ENCODE results near the gene TNFRSF21.

The TNFRSF21 gene

DNA sequence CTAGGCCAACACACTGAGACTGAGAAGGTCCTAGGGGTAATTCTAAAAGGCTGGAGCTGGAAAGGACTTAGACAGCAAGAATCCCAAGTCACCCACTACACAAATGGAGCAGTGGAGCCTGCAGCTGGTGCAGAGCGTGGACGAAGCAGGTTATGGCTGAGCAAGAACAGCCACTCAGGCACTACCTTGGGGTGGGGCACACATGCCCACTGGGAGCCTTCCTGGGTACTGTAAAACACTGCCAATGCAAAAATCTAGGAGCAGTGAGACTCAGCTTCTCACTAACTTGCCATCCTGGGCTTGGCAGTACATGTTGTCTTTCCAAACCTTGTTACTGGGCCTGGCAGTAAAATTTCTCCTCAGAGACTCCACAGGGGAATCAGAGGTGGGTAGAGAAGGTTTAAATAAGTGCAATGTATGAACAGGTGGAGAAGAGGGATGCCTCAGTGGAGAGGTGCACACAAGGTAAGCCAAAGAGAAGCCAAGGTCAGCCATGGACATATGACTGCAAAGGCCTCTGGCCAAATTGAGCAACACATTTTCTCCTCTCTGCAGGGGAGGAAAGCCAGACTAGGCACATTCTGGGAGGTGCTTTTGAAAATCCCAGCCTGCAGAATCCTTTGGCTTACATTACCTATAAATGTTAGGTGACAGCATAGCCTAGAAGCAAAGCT, 105.6 kb downstream of the TNFRSF21 start:
- H3K27ac ChIP-seq (ENCODE audit: insufficient read depth, low read depth, low read length, poor library complexity, severe bottlenecking) = no peak overlapping the region
- WGBS, 2 experiments = 40 to 47% methylated on average over 2 of the region's 2 CpGs

DNA sequence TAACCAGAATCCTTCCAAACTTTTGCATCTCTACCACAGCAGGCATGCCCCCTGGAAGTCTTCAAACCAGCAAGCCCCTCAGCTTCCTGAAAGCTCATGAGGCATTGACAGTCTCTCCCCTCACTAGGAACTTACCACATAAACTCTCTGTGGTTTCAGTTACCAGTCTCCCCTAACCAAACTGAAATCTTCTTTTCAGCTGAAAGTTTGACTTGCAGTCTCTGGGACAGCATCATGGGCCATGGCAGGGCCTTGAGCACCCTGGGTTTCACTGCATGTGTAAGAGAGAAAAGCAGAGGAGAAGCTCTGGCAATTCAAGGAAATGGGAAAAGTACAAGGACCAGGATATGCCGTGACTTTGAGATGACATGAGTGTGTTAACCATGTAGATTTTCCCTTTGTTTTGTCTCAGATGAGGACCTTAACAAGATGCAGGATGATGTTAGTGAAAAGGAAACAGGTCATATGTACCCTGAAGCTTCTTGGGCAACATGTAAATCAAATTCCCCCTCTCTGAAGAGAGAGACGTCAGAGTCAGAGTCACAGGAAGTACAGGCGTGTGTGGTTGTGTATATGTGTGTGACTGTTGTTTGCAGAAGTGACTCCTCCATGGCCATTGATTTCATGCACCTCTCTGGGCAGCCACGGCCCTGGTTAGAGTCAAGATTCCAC, 106.3 kb downstream of the TNFRSF21 start:
- Histone ChIP-seq H3K27me3 (ENCODE audit: control insufficient read depth, insufficient read depth, low read length, poor library complexity, severe bottlenecking) (no peaks in the 10 kb centered on the region), H3K4me1 (ENCODE audit: control insufficient read depth, insufficient read depth, low read length) (no peaks in the 10 kb centered on the region), H3K36me3 (ENCODE audit: control insufficient read depth, insufficient read depth, low read length) (no peaks in the 10 kb centered on the region), H3K9me3 (ENCODE audit: control insufficient read depth, low read length) (no peaks in the 10 kb centered on the region), H3K27ac (ENCODE audit: insufficient read depth, low read depth, low read length, poor library complexity, severe bottlenecking) (no peak overlapping the region), H3K4me3 (ENCODE audit: insufficient read depth, low read depth, low read length) (no peak overlapping the region)
- WGBS, 2 experiments = 90 to 95% methylated on average over 4 of the region's 4 CpGs

More for the DNA sequence above, 105.6 kb downstream of the TNFRSF21 start:
- Histone ChIP-seq H3K36me3 (ENCODE audit: control insufficient read depth, insufficient read depth, low read length) (no peaks in the 10 kb centered on the region), H3K9me3 (ENCODE audit: control insufficient read depth, low read length) (no peaks in the 10 kb centered on the region), H3K4me3 (ENCODE audit: insufficient read depth, low read depth, low read length) (no peak overlapping the region), H3K4me1 (ENCODE audit: control insufficient read depth, insufficient read depth, low read length) (no peaks in the 10 kb centered on the region), H3K27me3 (ENCODE audit: control insufficient read depth, insufficient read depth, low read length, poor library complexity, severe bottlenecking) (no peaks in the 10 kb centered on the region)

DNA sequence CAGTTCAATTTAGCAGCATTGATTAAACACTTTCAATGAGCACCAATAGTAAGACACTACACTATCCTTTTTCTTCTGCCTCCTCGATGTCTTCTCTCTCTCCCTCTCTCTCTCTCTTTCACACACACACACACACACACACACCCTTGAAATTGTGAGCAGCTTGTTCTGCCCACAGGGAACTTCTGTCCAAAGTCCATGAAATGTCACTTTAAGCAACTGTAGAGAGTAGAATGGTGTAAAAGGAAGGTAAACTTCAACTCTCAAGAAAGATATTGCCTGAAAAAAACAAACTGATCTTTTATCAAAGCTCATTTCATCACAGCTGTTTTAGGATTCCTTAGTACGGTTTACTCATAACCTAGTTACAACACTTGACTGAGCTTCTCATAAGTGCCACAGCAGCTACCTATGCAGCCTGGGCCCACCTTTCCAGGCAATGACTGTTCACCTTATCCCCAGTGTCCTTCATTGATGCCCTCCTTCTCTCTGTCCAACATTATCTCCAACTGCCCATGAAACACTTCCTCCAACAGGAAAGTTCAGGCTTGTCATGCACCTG, 107.0 kb downstream of the TNFRSF21 start:
- H3K4me3 ChIP-seq (ENCODE audit: insufficient read depth, low read depth, low read length) = no peak overlapping the region
- WGBS, 2 experiments = 92 to 95% methylated on average over 2 of the region's 2 CpGs
- no peak overlapping the region for H3K27ac ChIP-seq (ENCODE audit: insufficient read depth, low read depth, low read length, poor library complexity, severe bottlenecking)

DNA sequence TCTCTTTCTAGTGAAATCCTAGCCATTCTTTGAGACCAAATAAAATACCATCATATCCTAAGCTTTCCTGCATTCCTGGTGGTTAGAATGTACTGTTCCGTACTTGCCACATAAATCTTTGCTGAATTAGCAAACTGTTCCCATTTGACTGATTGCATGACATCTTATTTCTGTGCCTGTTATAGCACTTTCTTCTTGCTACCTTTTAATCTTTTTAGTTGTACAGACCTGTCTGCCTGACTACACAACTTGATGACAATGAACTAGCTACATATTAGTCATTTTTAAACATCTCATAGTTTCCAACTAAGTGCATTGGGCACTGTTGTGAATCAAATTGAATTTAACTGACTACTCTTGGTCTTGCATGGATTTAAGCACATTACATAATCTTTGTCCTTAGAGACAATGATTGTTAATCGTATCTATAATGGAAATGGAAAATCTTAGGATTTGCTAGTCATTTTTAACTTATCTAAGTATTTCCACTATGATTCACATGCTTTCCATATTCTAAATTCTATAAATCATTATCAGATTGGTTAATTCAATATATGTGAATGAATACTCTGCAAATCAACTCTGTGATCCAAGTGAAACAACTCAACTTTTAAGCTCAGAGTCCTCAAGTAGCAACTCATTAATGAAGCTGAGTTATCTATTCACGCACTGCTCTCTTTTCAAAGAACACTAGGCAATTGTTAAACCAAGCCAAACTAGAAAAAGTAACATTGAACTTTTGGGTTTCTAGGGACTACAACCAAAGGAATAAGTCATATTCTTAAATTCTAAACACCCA, 109.0 kb downstream of the TNFRSF21 start:
- H3K4me1 ChIP-seq (ENCODE audit: control insufficient read depth, insufficient read depth, low read length) = no peaks in the 10 kb centered on the region
- no peaks in the 10 kb centered on the region for H3K9me3 ChIP-seq (ENCODE audit: control insufficient read depth, low read length)
- H3K27me3 ChIP-seq (ENCODE audit: control insufficient read depth, insufficient read depth, low read length, poor library complexity, severe bottlenecking) = no peaks in the 10 kb centered on the region
- 90 to 98% methylated on average over 2 to 3 of the region's 3 CpGs for WGBS, 2 experiments
- no peak overlapping the region for H3K27ac ChIP-seq (ENCODE audit: insufficient read depth, low read depth, low read length, poor library complexity, severe bottlenecking)
- no peaks in the 10 kb centered on the region for H3K36me3 ChIP-seq (ENCODE audit: control insufficient read depth, insufficient read depth, low read length)
- no peak overlapping the region for H3K4me3 ChIP-seq (ENCODE audit: insufficient read depth, low read depth, low read length)

More for the DNA sequence above, 107.0 kb downstream of the TNFRSF21 start:
- Histone ChIP-seq H3K4me1 (ENCODE audit: control insufficient read depth, insufficient read depth, low read length) (no peaks in the 10 kb centered on the region), H3K27me3 (ENCODE audit: control insufficient read depth, insufficient read depth, low read length, poor library complexity, severe bottlenecking) (no peaks in the 10 kb centered on the region), H3K36me3 (ENCODE audit: control insufficient read depth, insufficient read depth, low read length) (no peaks in the 10 kb centered on the region), H3K9me3 (ENCODE audit: control insufficient read depth, low read length) (no peaks in the 10 kb centered on the region)

DNA sequence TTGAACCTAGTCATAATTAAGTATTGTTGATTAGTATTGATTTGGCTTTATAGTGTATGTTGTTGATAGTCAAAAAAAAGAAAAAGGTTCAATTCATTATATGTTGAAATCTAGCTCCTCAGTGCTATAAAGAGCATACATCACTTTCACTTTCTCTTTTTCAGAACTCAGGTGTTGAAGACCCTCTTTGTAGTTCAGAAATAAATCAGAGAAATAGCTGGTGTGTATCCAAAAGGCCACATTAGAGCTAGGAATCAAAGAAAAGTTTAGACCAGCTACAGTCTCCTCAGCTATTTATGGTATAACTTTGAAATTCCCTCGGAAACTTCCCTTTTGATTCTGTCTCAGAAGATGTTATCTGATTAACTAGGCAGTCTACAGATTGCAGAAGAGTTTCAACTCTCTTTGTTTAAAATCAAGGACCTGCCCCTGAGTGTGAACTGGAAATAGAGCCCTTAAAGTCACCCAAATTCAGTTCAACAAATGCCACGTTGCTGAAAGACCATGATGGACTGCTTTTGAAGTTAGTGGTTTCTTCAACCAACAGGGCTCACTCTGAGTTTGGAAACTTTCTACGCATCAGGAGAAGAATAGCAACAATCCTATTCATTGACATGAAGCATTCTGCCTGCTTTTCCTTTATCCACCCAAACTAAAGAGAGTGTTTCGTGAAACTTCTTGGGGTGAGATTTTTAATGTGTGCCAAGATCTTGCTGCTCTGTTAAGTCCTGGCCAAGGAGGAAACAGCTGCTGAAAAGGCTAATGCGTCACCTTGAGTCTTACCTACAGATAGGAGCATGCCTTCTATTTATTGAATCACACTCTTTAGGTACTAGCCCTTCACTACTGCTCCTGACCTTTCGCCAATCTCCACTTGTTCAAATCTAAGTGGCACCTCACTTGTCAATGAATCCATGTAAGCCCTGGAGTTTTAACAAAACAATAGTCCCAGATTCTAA, 111.7 kb downstream of the TNFRSF21 start:
- H3K9me3 ChIP-seq (ENCODE audit: control insufficient read depth, low read length) = no peaks in the 10 kb centered on the region
- no peaks in the 10 kb centered on the region for H3K27me3 ChIP-seq (ENCODE audit: control insufficient read depth, insufficient read depth, low read length, poor library complexity, severe bottlenecking)
- no peak overlapping the region for H3K4me3 ChIP-seq (ENCODE audit: insufficient read depth, low read depth, low read length)
- no peak overlapping the region for H3K27ac ChIP-seq (ENCODE audit: insufficient read depth, low read depth, low read length, poor library complexity, severe bottlenecking)
- no peaks in the 10 kb centered on the region for H3K36me3 ChIP-seq (ENCODE audit: control insufficient read depth, insufficient read depth, low read length)
- no peaks in the 10 kb centered on the region for H3K4me1 ChIP-seq (ENCODE audit: control insufficient read depth, insufficient read depth, low read length)
- WGBS, 2 experiments = 90 to 95% methylated on average over 6 of the region's 6 CpGs

DNA sequence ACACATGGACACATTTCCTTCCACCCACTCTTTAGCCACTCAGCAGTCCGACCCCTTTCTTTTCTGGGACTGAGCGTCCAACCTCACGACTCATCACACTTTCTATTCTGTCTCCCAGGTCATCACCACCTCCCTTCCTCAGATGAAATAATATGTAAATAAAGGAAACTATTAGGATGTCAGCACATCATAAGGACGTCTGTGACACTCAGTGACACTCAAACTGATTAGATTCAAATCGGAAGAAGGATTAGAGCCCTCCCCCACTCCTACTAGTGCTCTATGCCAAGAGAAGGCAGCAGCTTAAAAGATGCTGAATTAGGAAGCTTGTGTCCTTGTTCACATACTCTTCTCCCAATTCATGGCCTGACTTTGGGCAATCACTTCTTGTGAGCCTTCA, 113.6 kb downstream of the TNFRSF21 start:
- 93 to 96% methylated on average over 5 of the region's 5 CpGs for WGBS, 2 experiments
- H3K27me3 ChIP-seq (ENCODE audit: control insufficient read depth, insufficient read depth, low read length, poor library complexity, severe bottlenecking) = no peaks in the 10 kb centered on the region
- no peak overlapping the region for H3K4me3 ChIP-seq (ENCODE audit: insufficient read depth, low read depth, low read length)
- no peak overlapping the region for H3K27ac ChIP-seq (ENCODE audit: insufficient read depth, low read depth, low read length, poor library complexity, severe bottlenecking)
- H3K4me1 ChIP-seq (ENCODE audit: control insufficient read depth, insufficient read depth, low read length) = no peaks in the 10 kb centered on the region
- no peaks in the 10 kb centered on the region for H3K36me3 ChIP-seq (ENCODE audit: control insufficient read depth, insufficient read depth, low read length)
- no peaks in the 10 kb centered on the region for H3K9me3 ChIP-seq (ENCODE audit: control insufficient read depth, low read length)

DNA sequence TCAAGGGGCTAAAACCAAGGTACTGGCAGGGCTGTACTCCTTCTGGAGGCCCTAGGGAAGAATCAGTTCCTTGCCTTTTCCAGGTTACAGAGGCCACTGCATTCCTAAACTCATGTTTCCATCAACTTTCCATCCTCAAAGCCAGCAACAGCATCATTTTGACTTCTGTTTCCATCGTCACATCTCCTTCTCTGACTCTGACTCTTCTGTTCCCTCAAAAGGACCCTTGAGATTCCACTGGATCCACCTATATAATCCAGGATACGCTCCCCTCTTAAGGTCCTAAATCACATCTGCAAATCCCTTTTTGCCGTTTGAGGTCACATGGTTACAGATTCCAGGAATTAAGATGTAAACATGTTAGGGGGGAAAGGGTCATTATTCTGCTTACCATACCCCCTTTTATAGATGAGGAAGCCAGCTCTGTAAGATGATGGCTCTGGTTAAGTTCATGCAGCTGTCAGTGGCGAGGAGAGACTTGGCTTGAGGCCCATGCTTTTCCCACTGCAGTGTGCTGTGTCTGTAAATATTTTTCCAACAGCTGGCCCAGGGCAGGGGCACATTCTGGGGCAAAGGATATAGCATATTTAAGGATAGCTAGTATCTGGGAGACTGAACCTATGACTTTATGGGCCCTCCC, 114.6 kb downstream of the TNFRSF21 start:
- H3K27me3 ChIP-seq (ENCODE audit: control insufficient read depth, insufficient read depth, low read length, poor library complexity, severe bottlenecking) = no peaks in the 10 kb centered on the region
- H3K4me1 ChIP-seq (ENCODE audit: control insufficient read depth, insufficient read depth, low read length) = no peaks in the 10 kb centered on the region
- WGBS, 2 experiments = 96 to 97% methylated on average over 4 of the region's 4 CpGs
- H3K4me3 ChIP-seq (ENCODE audit: insufficient read depth, low read depth, low read length) = no peak overlapping the region
- H3K36me3 ChIP-seq (ENCODE audit: control insufficient read depth, insufficient read depth, low read length) = no peaks in the 10 kb centered on the region
- no peaks in the 10 kb centered on the region for H3K9me3 ChIP-seq (ENCODE audit: control insufficient read depth, low read length)
- H3K27ac ChIP-seq (ENCODE audit: insufficient read depth, low read depth, low read length, poor library complexity, severe bottlenecking) = no peak overlapping the region

DNA sequence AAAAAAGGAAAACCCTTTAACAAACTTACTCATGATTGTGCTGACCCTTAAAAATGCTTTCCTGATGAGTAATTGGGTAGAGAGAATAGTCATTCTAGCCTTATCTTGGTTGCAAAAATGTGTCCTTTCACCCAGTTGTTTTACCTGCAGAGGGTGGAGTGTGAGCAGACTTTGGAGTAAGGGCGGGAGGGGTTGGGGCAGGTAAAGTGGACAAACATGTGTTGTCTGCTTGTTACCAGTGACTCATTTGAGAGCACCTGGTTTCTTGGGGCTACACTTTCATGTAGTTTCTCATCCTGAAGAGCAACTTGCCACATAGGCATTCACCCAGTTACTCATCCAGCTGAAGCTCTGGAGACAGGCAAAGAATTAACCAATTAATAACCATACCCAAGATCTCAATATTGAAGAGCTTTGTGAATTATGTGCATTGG, 121.1 kb downstream of the TNFRSF21 start:
- Histone ChIP-seq H3K4me3 (ENCODE audit: insufficient read depth, low read depth, low read length) (no peak overlapping the region), H3K36me3 (ENCODE audit: control insufficient read depth, insufficient read depth, low read length) (no peaks in the 10 kb centered on the region), H3K27ac (ENCODE audit: insufficient read depth, low read depth, low read length, poor library complexity, severe bottlenecking) (no peak overlapping the region), H3K27me3 (ENCODE audit: control insufficient read depth, insufficient read depth, low read length, poor library complexity, severe bottlenecking) (no peaks in the 10 kb centered on the region), H3K9me3 (ENCODE audit: control insufficient read depth, low read length) (no peaks in the 10 kb centered on the region), H3K4me1 (ENCODE audit: control insufficient read depth, insufficient read depth, low read length) (no peaks in the 10 kb centered on the region)
- WGBS, 2 experiments = 89 to 96% methylated on average over 1 of the region's 1 CpG

DNA sequence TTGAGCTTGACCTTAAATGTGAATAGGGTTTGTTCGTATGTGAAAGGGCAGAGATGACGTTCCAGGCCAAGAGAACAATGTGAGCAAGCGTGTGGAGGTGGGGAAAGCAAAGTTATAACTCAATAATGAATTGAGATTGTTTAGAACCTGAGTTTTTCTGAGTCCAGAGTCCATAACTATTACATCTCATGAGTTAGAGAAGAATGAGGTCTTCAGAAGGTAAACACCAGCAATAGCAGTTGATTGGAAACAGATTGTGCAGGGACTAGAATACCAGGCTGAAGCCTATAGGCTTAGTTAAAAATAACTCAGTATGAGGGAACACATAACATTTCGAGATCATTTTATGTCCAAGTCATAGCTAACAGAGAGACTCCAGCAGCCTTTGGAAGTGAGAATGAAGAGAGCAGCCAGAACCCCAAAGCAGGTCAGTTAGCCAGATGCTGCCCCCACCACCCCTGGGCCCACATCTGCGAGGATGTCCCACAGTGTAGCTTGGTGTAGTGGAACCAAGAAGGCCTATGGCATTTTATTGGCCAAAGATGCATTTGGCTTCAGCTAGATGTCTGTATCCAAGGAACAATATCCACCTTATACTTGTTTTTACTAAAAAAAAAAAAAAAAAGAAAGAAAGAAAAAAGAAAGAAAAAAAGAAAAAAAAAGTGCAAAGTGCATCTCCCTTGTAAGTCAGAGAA, 121.7 kb downstream of the TNFRSF21 start:
- Histone ChIP-seq H3K27ac (ENCODE audit: insufficient read depth, low read depth, low read length, poor library complexity, severe bottlenecking) (no peak overlapping the region), H3K4me1 (ENCODE audit: control insufficient read depth, insufficient read depth, low read length) (no peaks in the 10 kb centered on the region), H3K27me3 (ENCODE audit: control insufficient read depth, insufficient read depth, low read length, poor library complexity, severe bottlenecking) (no peaks in the 10 kb centered on the region), H3K4me3 (ENCODE audit: insufficient read depth, low read depth, low read length) (no peak overlapping the region), H3K9me3 (ENCODE audit: control insufficient read depth, low read length) (no peaks in the 10 kb centered on the region), H3K36me3 (ENCODE audit: control insufficient read depth, insufficient read depth, low read length) (no peaks in the 10 kb centered on the region)
- WGBS, 2 experiments = 89 to 95% methylated on average over 5 of the region's 5 CpGs

All from ectodermal cell (in vitro differentiated cells).